ENCODE data around the gene PIGP. TPM values are rescaled to one million over a fixed set of nuclear protein-coding genes. Genes with fewer than 3 reads are reported as not detected.
"Not testable (repeated sequence)": the region's sequence is repeated elsewhere in the genome, so short reads cannot be mapped to it uniquely, and the experiment has no call there.

PIGP gene
- polyA plus RNA-seq, 10 donors = 22.2 to 36.2 (median 27.6) TPM

GRCh38 chr21:37047079-37047478 is 25.8 kb downstream of the PIGP start:
- no peak for DNase-seq

DNA sequence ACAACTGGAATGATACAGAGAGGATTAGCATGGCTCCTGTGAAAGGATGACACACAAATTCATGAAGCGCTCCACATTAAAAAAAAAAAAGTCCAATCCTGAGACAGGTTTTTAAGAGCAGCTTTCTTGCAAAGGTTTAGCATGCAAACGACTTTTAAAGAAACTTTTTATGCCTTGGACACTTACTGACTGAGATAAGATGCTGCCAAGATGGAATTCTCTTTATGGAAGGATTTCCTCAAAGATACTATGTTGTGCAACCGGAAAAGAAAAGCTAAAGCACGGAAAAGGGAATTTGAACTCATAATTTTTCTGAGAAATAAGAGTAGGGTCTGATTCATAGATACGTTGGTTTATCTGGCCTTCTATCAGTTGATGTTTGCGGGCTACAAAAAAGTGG is 27.3 kb downstream of the PIGP start:
- DNase-seq = no peak

DNA sequence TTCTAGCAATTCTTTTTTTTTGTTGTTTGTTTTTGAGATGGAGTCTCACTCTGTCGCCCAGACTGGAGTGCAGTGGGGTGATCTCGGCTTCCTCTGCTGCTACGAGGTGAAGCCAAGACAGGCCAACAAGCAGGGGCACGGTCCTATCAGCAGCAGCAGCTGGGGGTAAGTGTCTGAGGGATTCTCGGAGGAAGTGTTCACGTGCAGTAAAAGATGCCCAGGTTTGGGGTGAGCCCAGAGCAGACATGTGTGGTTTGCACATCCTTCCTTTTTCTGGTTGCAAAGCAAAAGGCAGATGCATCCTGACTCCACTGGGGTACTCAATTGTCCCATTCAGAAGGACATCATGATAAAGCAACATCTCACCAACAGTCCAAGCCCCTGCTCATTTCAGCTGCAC is 27.7 kb downstream of the PIGP start:
- DNase-seq = no peak

- DNase-seq = no peak
Measured at GRCh38 chr21:37044643-37045042, 28.2 kb downstream of the PIGP start.

- no peak for DNase-seq
Measured at GRCh38 chr21:37043818-37044217, 29.1 kb downstream of the PIGP start.

GRCh38 chr21:37041706-37042271 is 31.1 kb downstream of the PIGP start:
- no peak for DNase-seq

DNA sequence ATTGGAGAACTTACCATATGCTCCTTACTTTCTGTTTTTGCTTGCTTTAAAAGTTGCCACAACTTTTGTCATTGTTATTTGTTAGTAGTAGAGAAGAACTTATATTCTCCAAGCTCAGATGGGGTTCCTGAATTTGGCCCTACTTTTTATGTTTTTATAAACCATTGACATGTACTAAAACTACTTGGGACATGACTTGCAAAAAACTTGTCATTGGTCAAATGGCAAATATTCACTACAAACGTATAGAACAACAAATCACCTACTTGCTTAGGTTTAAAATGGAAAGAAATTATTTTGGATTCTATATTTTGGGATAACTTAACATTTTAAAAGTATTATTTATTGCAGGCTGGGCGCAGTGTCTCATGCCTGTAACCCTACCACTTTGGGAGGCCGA is 32.7 kb downstream of the PIGP start:
- no peak for DNase-seq

DNA sequence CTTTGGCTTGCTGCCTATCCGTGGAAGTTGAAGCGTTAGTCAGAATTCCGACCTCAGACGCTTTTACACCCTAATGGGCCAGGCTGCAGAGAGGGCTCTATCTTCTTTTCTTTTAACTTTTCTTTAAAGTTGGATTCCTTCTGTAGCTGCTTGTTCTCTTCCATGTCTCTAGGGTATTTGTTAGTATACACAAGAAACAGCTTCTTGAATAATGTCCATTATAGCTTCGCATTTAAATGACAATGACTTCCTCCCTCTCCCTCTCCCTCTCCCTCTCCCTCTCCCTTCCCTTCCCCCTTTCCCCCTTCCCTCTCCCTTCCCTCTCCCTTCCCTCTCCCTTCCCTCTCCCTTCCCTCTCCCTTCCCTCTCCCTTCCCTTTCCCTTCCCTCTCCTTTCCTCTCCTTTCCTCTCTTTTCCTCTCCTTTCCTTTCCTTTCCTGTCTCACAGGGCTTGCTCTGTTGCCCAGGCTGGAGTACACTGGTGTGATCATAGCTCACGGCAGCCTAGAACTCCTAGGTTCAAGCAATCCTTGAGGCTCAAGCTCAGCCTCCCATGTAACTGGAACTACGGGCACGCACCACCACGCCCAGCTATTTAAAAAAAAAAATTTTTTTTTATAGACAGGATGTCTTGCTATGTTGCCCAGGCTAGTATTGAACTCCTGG is 33.3 kb downstream of the PIGP start:
- DNase-seq = no peak

GRCh38 chr21:37036177-37036576 is 36.7 kb downstream of the PIGP start:
- no peak for DNase-seq

DNA sequence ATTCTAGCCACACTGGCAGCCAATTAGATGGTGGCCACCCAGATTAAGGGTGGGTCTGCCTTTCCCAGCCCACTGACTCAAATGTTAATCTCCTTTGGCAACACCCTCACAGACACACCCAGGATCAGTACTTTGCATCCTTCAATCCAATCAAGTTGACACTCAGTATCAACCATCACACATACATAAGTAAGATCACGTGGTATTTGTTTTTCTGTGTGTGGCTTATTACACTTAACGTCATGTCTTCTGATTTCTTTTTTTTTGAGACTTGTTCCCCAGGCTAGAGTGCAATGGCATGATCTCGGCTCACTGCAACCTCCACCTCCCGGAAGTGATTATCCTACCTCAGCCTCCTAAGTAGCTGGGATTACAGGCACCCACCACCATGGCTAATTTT is 38.5 kb downstream of the PIGP start:
- not testable (repeated sequence) for DNase-seq

GRCh38 chr21:37032877-37033471 is 39.9 kb downstream of the PIGP start:
- peak in 1 of 3 donors; percentile 7 for DNase-seq

DNA sequence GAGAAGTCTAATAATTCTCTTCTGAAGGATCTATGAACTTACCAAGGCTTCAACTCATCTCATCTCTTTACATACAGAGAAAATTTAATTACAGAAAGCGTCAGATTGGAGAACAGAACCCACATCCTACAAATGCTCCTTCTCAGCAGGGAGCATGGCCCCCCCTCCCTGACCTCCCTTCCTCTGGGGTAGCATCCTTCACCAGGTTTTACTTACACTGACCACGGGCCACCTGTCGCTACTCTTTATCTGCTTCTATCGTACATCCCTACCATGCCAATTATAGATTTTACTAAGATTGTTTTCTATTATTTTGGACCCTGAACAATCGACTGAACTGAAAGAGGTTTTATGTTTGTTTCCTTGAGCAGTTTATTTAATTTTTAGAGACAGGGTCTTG is 40.6 kb downstream of the PIGP start:
- no peak for DNase-seq

GRCh38 chr21:37030864-37031263 is 42.0 kb downstream of the PIGP start:
- no peak for DNase-seq

- DNase-seq = no peak
Measured at GRCh38 chr21:37028570-37028969, 44.3 kb downstream of the PIGP start.

GRCh38 chr21:37026499-37026898 is 46.4 kb downstream of the PIGP start:
- DNase-seq = no peak

GRCh38 chr21:37017951-37018679 is 54.8 kb downstream of the PIGP start:
- DNase-seq = no peak

Other genes with a start within 250 kb of the PIGP start
- 10 to 100 TPM in 9 of 10 donors, 1 to 10 TPM in 1; 8.5 to 14.0 (median 10.6) TPM for gene HLCS, start 106.4 kb downstream of the PIGP start, polyA plus RNA-seq (ENCODE audit: insufficient read length in 10 of 10)
- under 1 TPM in 9 of 10 donors, not detected in 1; 0.09 to 0.24 (median 0.17) TPM for gene RIPPLY3, start 66.4 kb downstream of the PIGP start, polyA plus RNA-seq (ENCODE audit: insufficient read length in 10 of 10)
- 100 to 1,000 TPM; 124 to 170 (median 135) TPM for gene TTC3, start 183 bp upstream of the PIGP start, polyA plus RNA-seq (ENCODE audit: insufficient read length in 10 of 10)
- 10 to 100 TPM; 24.2 to 32.6 (median 29.5) TPM for gene VPS26C, start 194.3 kb upstream of the PIGP start, polyA plus RNA-seq (ENCODE audit: insufficient read length in 10 of 10)

Measured in muscle of back (tissue), 11 donors.